DOHH2 (cell line): ENCODE measurements around the gene PYGO2.

Source experiments
- H3F3A ChIP-seq: fragments of 200-600 bp; sonication (generic), shearing (Covaris generic); 2 replicates; pipeline ENCODE4 v1.6.0; 2016; ENCODE audit warnings: antibody characterized with exemption, mild to moderate bottlenecking; ENCODE audit not compliant: control insufficient read depth, insufficient read depth
- H3K27ac ChIP-seq: fragments of 200-600 bp; sonication (generic); 2 replicates; pipeline ENCODE4 v1.5.1; 2014; ENCODE audit warnings: low read depth, mild to moderate bottlenecking, low read length, moderate library complexity
- H3K27me3 ChIP-seq: fragments of 200-600 bp; sonication (generic); 2 replicates; pipeline ENCODE4 v1.6.1; 2014; ENCODE audit warnings: mild to moderate bottlenecking, low read length, mixed read lengths; ENCODE audit not compliant: control insufficient read depth
- H3K36me3 ChIP-seq: fragments of 200-600 bp; sonication (generic); 2 replicates; pipeline ENCODE4 v1.6.1; 2014; ENCODE audit warnings: mild to moderate bottlenecking, low read length, moderate library complexity, mixed read lengths; ENCODE audit not compliant: control insufficient read depth
- H3K4me1 ChIP-seq: fragments of 200-600 bp; sonication (generic); 2 replicates; pipeline ENCODE4 v1.6.1; 2014; ENCODE audit warnings: mild to moderate bottlenecking, low read length, mixed read lengths; ENCODE audit not compliant: control insufficient read depth
- H3K4me2 ChIP-seq: fragments of 200-600 bp; sonication (generic); 2 replicates; pipeline ENCODE4 v1.6.0; 2014; ENCODE audit warnings: mild to moderate bottlenecking, low read length, moderate library complexity
- H3K4me3 ChIP-seq: fragments of 200-600 bp; sonication (generic); 2 replicates; pipeline ENCODE4 v1.5.1; 2014; ENCODE audit warnings: mild to moderate bottlenecking, low read length, mixed read lengths
- H3K79me2 ChIP-seq: fragments of 200-600 bp; sonication (generic); 2 replicates; pipeline ENCODE4 v1.6.1; 2014; ENCODE audit warnings: mild to moderate bottlenecking, low read length, mixed read lengths; ENCODE audit not compliant: control insufficient read depth
- H3K9me2 ChIP-seq: fragments of 200-600 bp; sonication (generic); replicated peaks from 2 replicates; pipeline ENCODE4 v1.6.1; 2014; ENCODE audit warnings: mild to moderate bottlenecking, low read length, mixed read lengths; ENCODE audit not compliant: control insufficient read depth
- H3K9me3 ChIP-seq: fragments of 200-600 bp; sonication (generic); 2 replicates; pipeline ENCODE4 v1.6.1; 2014; ENCODE audit warnings: antibody characterized with exemption, low read length, mixed read lengths; ENCODE audit not compliant: control insufficient read depth, insufficient read depth
- H4K20me1 ChIP-seq: fragments of 200-600 bp; sonication (generic); 2 replicates; pipeline ENCODE4 v1.6.0; 2014; ENCODE audit warnings: low read depth, mild to moderate bottlenecking, antibody characterized with exemption, low read length, moderate library complexity; ENCODE audit not compliant: control insufficient read depth, insufficient read depth
- EZH2phosphoT487 ChIP-seq: fragments of 200-600 bp; sonication (generic); IDR thresholded peaks from 2 replicates; pipeline ENCODE4 v1.6.1; 2017; ENCODE audit warnings: borderline replicate concordance, mild to moderate bottlenecking, antibody characterized with exemption, low read length, moderate library complexity, mixed read lengths
- TF ChIP-seq, protein P1 (sequence below): fragments of 200-600 bp; sonication (generic); IDR thresholded peaks from one replicate; pipeline ENCODE4 v1.5.1; 2014; ENCODE audit warnings: antibody characterized with exemption, mild to moderate bottlenecking, low read depth, low read length; ENCODE audit not compliant: poor library complexity, severe bottlenecking

PYGO2 gene

DNA sequence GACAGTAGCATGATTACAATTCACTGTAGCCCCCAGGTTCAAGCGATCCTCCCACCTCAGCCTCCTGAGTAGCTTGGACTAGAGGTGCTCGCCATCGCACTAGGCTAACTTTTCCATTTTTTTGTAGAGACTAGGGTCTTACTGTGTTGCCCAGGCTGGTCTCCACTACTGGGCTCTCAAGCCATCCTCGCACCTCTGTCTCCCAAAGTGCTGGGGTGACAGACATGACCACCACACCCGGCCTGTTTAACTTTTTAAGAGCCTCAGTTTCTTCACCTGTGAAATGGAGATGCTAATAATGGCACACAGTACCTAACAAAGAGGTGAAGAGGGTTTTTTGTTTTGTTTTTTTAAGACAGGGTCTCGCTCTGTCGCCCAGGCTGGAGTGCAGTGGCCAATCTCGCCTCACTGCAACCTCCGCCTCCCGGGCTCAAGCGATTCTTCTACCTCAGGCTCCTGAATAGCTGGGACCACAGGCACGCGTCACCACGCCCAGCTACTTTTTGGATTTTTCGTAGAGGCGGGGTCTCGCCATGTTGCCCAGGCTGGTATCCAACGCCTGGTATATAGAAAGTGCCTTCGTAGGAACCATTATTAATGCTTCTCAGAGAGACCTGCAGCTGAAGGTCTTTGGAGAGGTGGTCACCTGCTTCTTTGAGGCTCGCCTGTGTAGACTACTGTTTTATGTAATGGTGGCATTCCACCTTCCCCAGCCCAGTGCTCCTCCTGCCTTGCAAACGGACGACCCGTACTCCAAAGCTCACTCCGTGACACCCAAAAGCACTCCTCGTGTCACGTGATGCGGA is 25.6 kb downstream of the PYGO2 start:
- H3K27ac ChIP-seq, result peak overlapping the region; percentile 97
- H3F3A ChIP-seq, result peaks cover 23% of the 10 kb centered on the region
- H4K20me1 ChIP-seq, result no peaks in the 10 kb centered on the region
- H3K36me3 ChIP-seq, result peaks cover 12% of the 10 kb centered on the region
- H3K27me3 ChIP-seq, result no peaks in the 10 kb centered on the region
- H3K4me2 ChIP-seq, result peak overlapping the region; percentile 86
- H3K79me2 ChIP-seq, result peaks cover 55% of the 10 kb centered on the region
- H3K4me3 ChIP-seq, result peak overlapping the region; percentile 89
- peaks cover 51% of the 10 kb centered on the region for H3K4me1 ChIP-seq
- TF ChIP-seq, protein P1, sequence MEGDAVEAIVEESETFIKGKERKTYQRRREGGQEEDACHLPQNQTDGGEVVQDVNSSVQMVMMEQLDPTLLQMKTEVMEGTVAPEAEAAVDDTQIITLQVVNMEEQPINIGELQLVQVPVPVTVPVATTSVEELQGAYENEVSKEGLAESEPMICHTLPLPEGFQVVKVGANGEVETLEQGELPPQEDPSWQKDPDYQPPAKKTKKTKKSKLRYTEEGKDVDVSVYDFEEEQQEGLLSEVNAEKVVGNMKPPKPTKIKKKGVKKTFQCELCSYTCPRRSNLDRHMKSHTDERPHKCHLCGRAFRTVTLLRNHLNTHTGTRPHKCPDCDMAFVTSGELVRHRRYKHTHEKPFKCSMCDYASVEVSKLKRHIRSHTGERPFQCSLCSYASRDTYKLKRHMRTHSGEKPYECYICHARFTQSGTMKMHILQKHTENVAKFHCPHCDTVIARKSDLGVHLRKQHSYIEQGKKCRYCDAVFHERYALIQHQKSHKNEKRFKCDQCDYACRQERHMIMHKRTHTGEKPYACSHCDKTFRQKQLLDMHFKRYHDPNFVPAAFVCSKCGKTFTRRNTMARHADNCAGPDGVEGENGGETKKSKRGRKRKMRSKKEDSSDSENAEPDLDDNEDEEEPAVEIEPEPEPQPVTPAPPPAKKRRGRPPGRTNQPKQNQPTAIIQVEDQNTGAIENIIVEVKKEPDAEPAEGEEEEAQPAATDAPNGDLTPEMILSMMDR, result no peak
- TF ChIP-seq EZH2phosphoT487, result no peak
- H3K9me3 ChIP-seq, result no peaks in the 10 kb centered on the region
- no peaks in the 10 kb centered on the region for H3K9me2 ChIP-seq

DNA sequence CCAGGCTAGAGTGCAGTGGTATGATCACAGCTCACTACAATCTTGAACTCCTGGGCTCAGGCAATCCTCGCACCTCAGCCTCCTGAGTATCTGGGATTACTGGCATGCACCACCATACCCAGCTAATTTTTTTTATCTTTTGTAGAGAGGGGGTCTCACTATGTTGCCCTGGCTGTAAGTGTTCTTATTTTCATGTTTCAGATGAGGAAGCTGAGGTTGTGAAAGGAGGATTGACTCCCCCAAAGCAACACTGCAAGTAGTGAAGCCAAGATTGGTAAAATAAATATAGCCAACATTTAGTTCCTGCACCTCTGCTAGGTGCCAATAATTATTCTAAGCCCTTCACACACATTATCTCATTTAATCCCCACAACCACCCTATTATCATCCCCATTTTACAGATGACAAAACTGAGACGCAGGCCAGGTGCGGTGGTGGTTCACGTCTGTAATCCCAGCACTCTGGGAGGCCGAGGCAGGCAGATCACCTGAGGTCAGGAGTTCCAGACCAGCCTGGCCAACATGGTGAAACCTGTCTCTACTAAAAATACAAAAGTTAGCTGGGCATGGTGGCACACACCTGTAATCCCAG is 27.1 kb downstream of the PYGO2 start:
- TF ChIP-seq, protein P1, result no peak
- TF ChIP-seq EZH2phosphoT487, result no peak
- Histone ChIP-seq H3K4me1 (peaks cover 36% of the 10 kb centered on the region), H3K4me2 (no peak overlapping the region)

DNA sequence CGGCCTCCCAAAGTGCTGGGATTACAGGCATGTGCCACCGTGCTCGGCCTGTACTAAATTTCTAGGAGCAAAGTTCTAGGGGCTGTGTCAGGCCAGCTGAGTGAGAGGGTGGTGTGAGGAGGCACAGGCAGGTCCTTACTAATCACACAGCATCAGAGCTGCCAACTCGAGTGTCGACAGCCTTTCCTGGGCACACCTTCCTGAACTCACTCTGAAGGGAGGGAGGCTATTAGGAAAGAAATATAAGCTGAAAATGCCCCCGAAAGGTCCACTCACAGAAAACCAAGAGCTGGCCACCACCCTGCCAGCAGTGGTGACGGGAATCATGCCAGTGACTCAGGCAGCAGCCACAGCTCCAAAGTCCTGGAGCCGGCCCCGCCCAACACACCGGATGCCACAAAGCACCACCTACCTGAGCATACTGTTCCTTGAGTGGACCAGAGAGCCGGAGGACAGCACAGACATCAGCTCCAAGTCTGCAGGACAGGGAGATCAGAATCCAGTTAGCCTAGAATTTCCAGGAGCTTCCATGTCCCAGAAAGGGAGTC is 29.6 kb downstream of the PYGO2 start:
- Histone ChIP-seq H3K4me3 (no peak overlapping the region), H3F3A (no peaks in the 10 kb centered on the region; the same call in 1 of the 2 replicates), H3K27ac (no peak overlapping the region), H3K9me2 (no peaks in the 10 kb centered on the region), H3K9me3 (no peaks in the 10 kb centered on the region), H4K20me1 (no peaks in the 10 kb centered on the region), H3K36me3 (peaks cover 24% of the 10 kb centered on the region), H3K79me2 (peaks cover 26% of the 10 kb centered on the region), H3K27me3 (no peaks in the 10 kb centered on the region), H3K4me1 (peaks cover 14% of the 10 kb centered on the region), H3K4me2 (no peak overlapping the region)
- no peak for TF ChIP-seq EZH2phosphoT487
- TF ChIP-seq, protein P1, result no peak

More for the DNA sequence above, 27.1 kb downstream of the PYGO2 start:
- Histone ChIP-seq H3K36me3 (peaks cover 20% of the 10 kb centered on the region), H3K4me3 (no peak overlapping the region), H3F3A (peaks cover 20% of the 10 kb centered on the region), H4K20me1 (no peaks in the 10 kb centered on the region), H3K27ac (no peak overlapping the region), H3K27me3 (no peaks in the 10 kb centered on the region), H3K79me2 (peaks cover 40% of the 10 kb centered on the region), H3K9me2 (no peaks in the 10 kb centered on the region), H3K9me3 (no peaks in the 10 kb centered on the region)
